Gastrocnemius medialis (tissue), 4 donors: Measurements from ENCODE around the gene PLEKHA5. TPM values are rescaled to one million over a fixed set of nuclear protein-coding genes. Genes with fewer than 3 reads are reported as not detected.

Source experiments
- ATAC-seq, 2 donors: fragments of 150-250 bp; one replicate each; pipeline ENCODE4 v1.9.1; 2016
- DNase-seq, 2 donors: peaks; one replicate each; pipeline ENCODE4 v3.0.0-alpha.2; 2019
- H3K27ac ChIP-seq, 4 donors: fragments of 200-600 bp; sonication (generic); 1 replicate in 1 of 4; 2 replicates in 3 of 4; pipeline ENCODE4 v1.5.1; 2016 to 2018; ENCODE audit warnings: mild to moderate bottlenecking in 2 of 4, moderate library complexity in 1 of 4
- H3K27me3 ChIP-seq, 3 donors: fragments of 200-600 bp; sonication (generic) in 2 of 3; 1 replicate in 1 of 3; 2 replicates in 2 of 3; pipeline versions ENCODE4 v1.5.1 to v1.6.0; 2016 to 2019; ENCODE audit warnings: mild to moderate bottlenecking in 1 of 3, moderate library complexity in 1 of 3
- H3K36me3 ChIP-seq, 2 donors: fragments of 200-600 bp; sonication (generic) in 1 of 2; one replicate each; pipeline ENCODE4 v1.5.1; 2017 to 2018
- H3K4me1 ChIP-seq, 2 donors: fragments of 200-600 bp; sonication (generic) in 1 of 2; one replicate each; pipeline ENCODE4 v1.5.1; 2016 to 2017; ENCODE audit warnings: mild to moderate bottlenecking in 2 of 2
- H3K4me3 ChIP-seq, 4 donors: fragments of 200-600 bp; sonication (generic) in 3 of 4; 1 replicate in 1 of 4; 2 replicates in 3 of 4; pipeline ENCODE4 v1.5.1; 2016 to 2019; ENCODE audit warnings: mild to moderate bottlenecking in 2 of 4
- H3K9me3 ChIP-seq, 3 donors: fragments of 200-600 bp; sonication (generic) in 2 of 3; 1 replicate in 1 of 3; 2 replicates in 2 of 3; pipeline ENCODE4 v1.5.1; 2016 to 2019
- POLR2A ChIP-seq, 2 donors: fragments of 450-650 bp; IDR thresholded peaks; one replicate each; pipeline ENCODE4 v1.6.1; 2017; ENCODE audit warnings: antibody characterized with exemption in 2 of 2, mild to moderate bottlenecking in 2 of 2, moderate library complexity in 2 of 2
- in situ Hi-C, 4 donors: fragments of 200-750 bp; cut with MboI; loops; one replicate each; pipeline versions ENCODE4 v1.15.0 to v1.8.0; 2017; ENCODE audit warnings: low sequenced_read_pairs in 4 of 4
- intact Hi-C: fragments of 100-400 bp; cut with DNase I; formaldehyde crosslinking; loops from one replicate; pipeline ENCODE4 v1.15.1; 2023; ENCODE audit warnings: low total_unique reads
- total RNA-seq, 4 donors: library from RNA; depleted of rRNA; stranded (reverse); fragments of >200 nt; gene quantifications; one replicate each; pipeline versions ENCODE4 v1.1.0 to v1.2.3, GENCODE V29; 2016
- TF ChIP-seq, protein P1 (sequence below), 5 experiments: fragments of 450-650 bp in 3 of 5; fragments of 200-600 bp in 2 of 5; sonication (generic) in 2 of 5; IDR thresholded peaks in 4 of 5; conservative IDR thresholded peaks in 1 of 5; 1 replicate in 4 of 5; 2 replicates in 1 of 5; pipeline ENCODE4 v1.5.1; 2016 to 2019; ENCODE audit warnings: antibody characterized with exemption in 5 of 5, mild to moderate bottlenecking in 3 of 5, moderate library complexity in 3 of 5

PLEKHA5 gene
- total RNA-seq, 4 donors from 2014 or later: 1.0 to 2.7 (median 1.5) TPM

DNA sequence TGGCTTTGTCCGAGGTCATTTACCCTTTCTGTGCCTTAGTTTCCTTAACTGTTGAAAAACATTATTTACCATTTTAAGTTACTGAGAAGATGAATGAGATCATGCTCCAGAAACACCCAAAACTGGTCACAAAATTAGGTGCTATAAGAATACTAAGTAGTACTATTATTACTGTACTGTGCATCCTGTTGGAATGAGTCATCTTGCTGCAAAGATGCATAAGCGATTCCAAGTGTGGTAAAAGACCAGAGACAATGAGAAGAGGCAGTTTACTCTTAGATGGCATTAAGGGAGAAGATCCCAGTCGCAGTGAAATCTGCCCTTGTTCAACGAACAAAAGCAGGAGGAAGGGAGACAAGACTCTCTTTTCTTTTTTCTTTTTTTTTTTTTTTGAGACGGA, 4.2 kb upstream of the PLEKHA5 start:
- H3K4me1 ChIP-seq: no peaks in the 10 kb centered on the region
- no peak overlapping the region for H3K4me3 ChIP-seq
- H3K9me3 ChIP-seq: peaks cover 0 to 5% (median 0%) of the 10 kb centered on the region in 3 donors
- TF ChIP-seq POLR2A (IDR thresholded peaks at IDR 0.05): no peak
- TF ChIP-seq, protein P1, sequence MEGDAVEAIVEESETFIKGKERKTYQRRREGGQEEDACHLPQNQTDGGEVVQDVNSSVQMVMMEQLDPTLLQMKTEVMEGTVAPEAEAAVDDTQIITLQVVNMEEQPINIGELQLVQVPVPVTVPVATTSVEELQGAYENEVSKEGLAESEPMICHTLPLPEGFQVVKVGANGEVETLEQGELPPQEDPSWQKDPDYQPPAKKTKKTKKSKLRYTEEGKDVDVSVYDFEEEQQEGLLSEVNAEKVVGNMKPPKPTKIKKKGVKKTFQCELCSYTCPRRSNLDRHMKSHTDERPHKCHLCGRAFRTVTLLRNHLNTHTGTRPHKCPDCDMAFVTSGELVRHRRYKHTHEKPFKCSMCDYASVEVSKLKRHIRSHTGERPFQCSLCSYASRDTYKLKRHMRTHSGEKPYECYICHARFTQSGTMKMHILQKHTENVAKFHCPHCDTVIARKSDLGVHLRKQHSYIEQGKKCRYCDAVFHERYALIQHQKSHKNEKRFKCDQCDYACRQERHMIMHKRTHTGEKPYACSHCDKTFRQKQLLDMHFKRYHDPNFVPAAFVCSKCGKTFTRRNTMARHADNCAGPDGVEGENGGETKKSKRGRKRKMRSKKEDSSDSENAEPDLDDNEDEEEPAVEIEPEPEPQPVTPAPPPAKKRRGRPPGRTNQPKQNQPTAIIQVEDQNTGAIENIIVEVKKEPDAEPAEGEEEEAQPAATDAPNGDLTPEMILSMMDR (IDR thresholded peaks at IDR 0.05 in 4 of 5, conservative IDR thresholded peaks at IDR 0.05 in 1 of 5): no peak
- H3K36me3 ChIP-seq: no peaks in the 10 kb centered on the region
- in situ Hi-C loops (no loop called here), intact Hi-C loops (no loop called here)
- DNase-seq: no peak
- H3K27me3 ChIP-seq: no peaks in the 10 kb centered on the region
- H3K27ac ChIP-seq: no peak overlapping the region
- ATAC-seq: no peak

DNA sequence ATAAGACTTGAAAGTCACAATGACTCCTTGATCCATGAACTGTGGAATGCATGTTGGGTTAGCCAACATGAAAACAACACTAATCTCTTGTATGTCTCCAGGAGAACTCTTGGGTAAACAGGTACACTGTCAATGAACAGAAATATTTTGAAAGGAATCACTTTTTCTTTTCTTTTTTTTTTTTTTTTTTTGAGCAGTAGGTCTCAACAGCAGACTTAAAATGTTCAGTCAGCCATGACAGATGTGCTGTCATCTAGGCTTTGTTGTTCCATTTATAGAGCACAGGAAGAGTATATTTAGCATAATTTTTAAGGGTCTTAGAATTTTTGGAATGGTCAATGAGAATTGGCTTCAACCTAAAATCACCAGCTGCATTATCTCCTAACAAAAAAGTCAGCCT, 2.3 kb upstream of the PLEKHA5 start:
- in situ Hi-C loops (no loop called here), intact Hi-C loops (no loop called here)
- ATAC-seq (no peak), DNase-seq (no peak)
- Histone ChIP-seq H3K9me3 (peaks cover 0 to 5% (median 0%) of the 10 kb centered on the region in 3 donors), H3K27ac (no peak overlapping the region), H3K36me3 (no peaks in the 10 kb centered on the region), H3K4me3 (no peak overlapping the region), H3K27me3 (no peaks in the 10 kb centered on the region), H3K4me1 (peaks cover 0 to 15% of the 10 kb centered on the region in 2 donors)
- TF ChIP-seq, protein P1 (IDR thresholded peaks at IDR 0.05 in 4 of 5, conservative IDR thresholded peaks at IDR 0.05 in 1 of 5): no peak
- TF ChIP-seq POLR2A (IDR thresholded peaks at IDR 0.05): no peak

- peaks cover 0 to 15% of the 10 kb centered on the region in 2 donors for H3K4me1 ChIP-seq
- H3K27ac ChIP-seq: peak overlapping the region in 2 of 4 donors; percentile 48 to 70
- H3K27me3 ChIP-seq: no peaks in the 10 kb centered on the region
- no peak overlapping the region for H3K4me3 ChIP-seq
- H3K36me3 ChIP-seq: no peaks in the 10 kb centered on the region
- TF ChIP-seq POLR2A (IDR thresholded peaks at IDR 0.05): no peak
- TF ChIP-seq, protein P1 (IDR thresholded peaks at IDR 0.05 in 4 of 5, conservative IDR thresholded peaks at IDR 0.05 in 1 of 5): no peak
- ATAC-seq: no peak
- intact Hi-C loops (no loop called here), in situ Hi-C loops (no loop called here)
- DNase-seq: no peak
- H3K9me3 ChIP-seq: peaks cover 0 to 5% (median 0%) of the 10 kb centered on the region in 3 donors
These were observed 1.0 kb upstream of the PLEKHA5 start for GRCh38 chr12:19128485-19128884.

- TF ChIP-seq, protein P1 (IDR thresholded peaks at IDR 0.05 in 4 of 5, conservative IDR thresholded peaks at IDR 0.05 in 1 of 5): no peak
- no peak for TF ChIP-seq POLR2A (IDR thresholded peaks at IDR 0.05)
- no peak for DNase-seq
- peak in 1 of 2 donors; percentile 17 for ATAC-seq
- H3K27me3 ChIP-seq: no peaks in the 10 kb centered on the region
- peaks cover 0 to 5% (median 0%) of the 10 kb centered on the region in 3 donors for H3K9me3 ChIP-seq
- H3K27ac ChIP-seq: peak overlapping the region; percentile 48 to 70 (median 60)
- H3K4me3 ChIP-seq: peak overlapping the region; percentile 19 to 73 (median 42)
- intact Hi-C loops (no loop called here), in situ Hi-C loops (no loop called here)
- H3K4me1 ChIP-seq: peaks cover 0 to 15% of the 10 kb centered on the region in 2 donors
- H3K36me3 ChIP-seq: no peaks in the 10 kb centered on the region
These were observed 429 bp upstream of the PLEKHA5 start for GRCh38 chr12:19129122-19129485.
